ENCODE measurements around the gene PLXNA4.

PLXNA4 gene

DNA sequence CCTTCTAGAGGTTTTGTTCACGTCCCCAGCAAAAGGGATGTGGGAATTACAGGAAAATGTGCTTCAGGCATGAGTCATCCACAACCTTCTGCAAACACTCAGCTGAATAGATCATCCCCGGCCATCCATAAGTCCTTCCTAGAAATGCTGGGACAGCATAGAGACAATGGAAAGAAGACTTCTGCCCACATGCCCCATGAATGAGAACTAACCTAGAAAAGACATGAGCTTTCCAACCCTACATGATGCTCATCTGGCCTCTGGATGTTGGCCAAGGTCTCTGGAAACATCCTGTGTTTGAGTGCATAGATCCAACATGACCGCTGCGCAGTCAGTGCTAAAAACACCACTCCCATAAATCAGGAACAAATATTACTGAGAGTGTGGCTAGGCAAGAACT lies 277.5 kb downstream of the PLXNA4 start:
- no peak for DNase-seq

GRCh38 chr7:132296820-132297219 lies 279.4 kb downstream of the PLXNA4 start:
- no peak for DNase-seq

- no peak for DNase-seq
Measured at GRCh38 chr7:132295175-132295574, 281.1 kb downstream of the PLXNA4 start.

- no peak for DNase-seq
Measured at GRCh38 chr7:132292803-132293202, 283.5 kb downstream of the PLXNA4 start.

GRCh38 chr7:132291481-132291880 lies 284.8 kb downstream of the PLXNA4 start:
- no peak for DNase-seq

GRCh38 chr7:132290021-132290420 lies 286.2 kb downstream of the PLXNA4 start:
- no peak for DNase-seq

- no peak for DNase-seq
Measured at GRCh38 chr7:132286836-132287235, 289.4 kb downstream of the PLXNA4 start.

DNA sequence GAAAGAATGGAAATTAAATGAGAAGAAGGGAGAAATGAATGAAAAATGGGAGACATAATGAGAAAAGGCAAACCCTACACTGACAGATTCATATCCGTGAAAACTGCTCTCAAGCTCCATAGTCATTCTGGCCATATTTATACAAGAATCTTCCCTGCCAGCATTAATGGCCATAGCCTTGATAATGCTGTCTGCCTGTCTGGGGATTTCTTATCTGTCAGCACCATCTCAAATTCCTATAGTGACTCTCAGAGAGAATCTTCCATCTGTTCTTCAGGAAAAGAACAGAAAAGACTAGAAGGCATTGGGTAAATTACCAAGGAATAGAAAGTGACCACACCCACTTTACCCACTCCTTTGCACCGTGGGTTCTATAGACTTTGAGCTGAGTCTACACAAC lies 295.9 kb downstream of the PLXNA4 start:
- DNase-seq, result no peak

GRCh38 chr7:132279718-132280117 lies 296.6 kb downstream of the PLXNA4 start:
- no peak for DNase-seq

- DNase-seq, result no peak
Measured at GRCh38 chr7:132276976-132277725, 299.1 kb downstream of the PLXNA4 start.

DNA sequence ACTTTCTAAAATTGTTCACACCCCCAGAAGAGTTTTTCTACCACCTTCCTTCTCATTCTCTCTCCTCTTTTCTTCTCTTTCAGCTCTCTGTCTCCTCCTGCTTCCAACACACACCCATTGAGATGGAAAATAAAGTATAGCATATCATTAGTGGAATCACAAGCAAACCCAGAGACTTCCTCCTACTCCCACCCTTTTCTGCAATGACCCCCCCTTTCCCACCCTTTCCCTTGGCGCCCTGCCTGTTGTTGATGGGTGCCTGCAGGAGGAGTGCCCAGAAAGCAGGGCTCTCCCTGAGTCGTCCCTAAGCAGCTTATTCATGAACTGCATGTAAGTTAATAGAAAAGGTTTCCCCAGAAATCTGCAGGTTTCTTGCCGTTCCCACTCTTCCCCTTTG lies 300.0 kb downstream of the PLXNA4 start:
- DNase-seq, result no peak

DNA sequence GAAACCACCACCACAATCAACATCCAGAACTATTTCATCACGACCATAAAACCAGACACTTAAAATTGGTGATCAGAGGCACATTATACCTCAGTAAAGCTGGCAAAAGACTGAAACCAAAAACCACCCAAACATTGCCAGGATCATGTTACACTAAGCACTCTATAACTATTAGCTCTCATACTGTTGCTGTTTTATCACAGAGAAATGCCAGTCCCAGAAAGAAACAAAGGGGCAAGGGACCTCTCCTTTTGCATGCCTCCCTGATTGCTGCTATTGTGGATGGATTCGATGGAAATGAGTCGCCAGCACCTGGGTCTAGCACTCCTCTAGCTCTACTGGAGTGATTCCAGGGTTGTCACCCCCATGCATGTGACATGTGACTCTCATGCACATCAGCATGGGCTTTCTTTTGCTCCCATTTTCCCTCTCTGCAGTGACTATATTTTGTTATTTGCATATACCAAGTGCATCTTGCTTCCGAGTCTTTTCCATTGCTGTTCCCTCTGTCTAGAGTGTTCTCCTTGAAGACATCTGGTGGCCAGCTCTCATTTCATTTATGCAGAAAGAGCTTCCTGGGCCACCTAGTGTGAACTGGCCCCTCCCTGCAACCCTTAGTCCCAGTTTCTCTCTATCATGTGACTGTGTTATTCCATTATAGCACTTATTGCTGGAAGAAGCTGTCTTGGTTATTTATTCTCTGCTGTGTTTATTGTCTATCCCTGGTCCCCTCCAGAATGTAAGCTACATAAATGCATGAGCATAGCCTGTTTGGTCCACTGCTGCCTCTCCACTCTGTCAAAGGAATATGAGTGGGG lies 300.6 kb downstream of the PLXNA4 start:
- DNase-seq, result no peak

DNA sequence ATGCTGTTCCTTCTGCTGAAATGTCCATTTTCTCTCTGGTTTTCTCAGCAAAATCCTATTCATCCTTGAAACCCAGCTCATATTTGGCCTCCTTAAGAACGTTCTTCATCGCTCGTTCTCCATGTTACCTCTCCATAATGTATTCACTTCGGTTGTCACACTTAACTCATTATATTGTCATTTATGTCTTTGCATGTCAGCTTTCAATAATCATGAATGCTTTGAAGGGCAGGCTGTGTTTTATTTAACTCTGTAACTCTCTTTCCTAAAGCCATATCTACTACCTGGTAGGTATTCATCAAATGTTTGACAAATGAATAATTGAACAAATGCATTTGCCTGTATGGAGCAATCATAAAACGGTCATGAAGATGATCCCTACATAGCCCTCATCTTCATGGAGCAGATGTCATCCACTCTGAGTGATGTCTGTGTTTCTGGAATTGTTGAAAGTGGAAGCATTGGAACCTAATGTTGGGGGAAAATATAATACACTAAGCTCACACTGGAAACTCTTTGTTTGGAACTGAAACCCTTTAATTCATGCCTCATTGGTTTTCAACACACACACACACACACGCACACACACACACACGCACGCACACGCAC lies 303.4 kb downstream of the PLXNA4 start:
- DNase-seq, result no peak

DNA sequence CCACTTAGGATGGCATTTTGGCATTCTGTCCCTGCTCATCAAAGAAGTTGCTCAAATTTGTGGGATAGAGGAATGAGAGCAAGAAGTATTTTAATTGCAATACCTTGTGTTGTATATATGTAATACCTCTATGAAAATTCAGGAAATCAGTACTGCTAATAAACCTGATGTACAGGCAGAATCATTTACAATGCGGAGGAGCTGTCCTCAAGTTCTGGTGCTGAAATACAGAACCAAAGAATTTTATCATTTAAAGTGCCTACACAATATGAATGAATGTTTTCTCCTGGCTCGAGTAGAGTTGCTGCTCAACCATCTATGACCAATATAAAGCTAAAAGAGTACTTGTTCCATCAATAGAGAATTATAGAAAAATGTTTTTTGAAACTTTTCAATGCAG lies 305.8 kb downstream of the PLXNA4 start:
- DNase-seq, result no peak

- no peak for DNase-seq
Measured at GRCh38 chr7:132269718-132270117, 306.6 kb downstream of the PLXNA4 start.

DNA sequence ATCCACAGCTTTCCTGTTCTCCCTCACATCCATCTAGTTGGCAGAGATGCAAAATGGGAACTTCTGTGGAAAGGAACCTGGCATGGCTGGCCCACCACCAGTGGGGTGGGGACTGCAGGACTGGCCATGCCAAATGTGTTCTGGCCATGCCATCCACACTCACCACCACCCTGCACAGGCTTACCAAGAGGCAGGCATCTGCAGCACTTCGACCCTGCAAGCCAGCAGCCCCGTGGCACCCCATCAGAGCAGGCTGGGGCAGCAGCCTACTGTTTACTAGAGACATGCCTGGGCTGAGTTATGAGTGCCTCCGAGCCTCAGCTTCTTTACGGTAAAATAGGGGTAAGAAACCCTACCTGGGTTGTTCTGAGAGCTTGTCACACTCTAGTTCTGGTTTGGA lies 313.1 kb downstream of the PLXNA4 start:
- DNase-seq, result no peak

DNA sequence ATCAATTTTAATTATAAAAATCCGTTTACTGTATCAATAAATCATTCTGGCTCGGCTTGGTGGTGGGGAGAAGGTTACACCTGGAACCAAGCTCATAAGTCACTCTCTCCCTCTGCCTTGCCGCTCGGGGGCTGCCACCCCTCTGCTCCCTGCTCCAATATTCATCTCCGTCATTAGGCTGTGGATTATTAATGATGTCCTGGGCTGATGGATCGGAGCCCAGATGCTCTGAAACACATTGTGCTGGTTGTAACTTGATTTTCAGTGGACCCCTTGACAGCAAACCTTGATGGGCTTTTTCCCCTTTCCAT lies 314.2 kb downstream of the PLXNA4 start:
- DNase-seq, result no peak

GRCh38 chr7:132261327-132262159 lies 314.7 kb downstream of the PLXNA4 start:
- DNase-seq, result no peak

GRCh38 chr7:132258231-132258630 lies 318.0 kb downstream of the PLXNA4 start:
- DNase-seq, result no peak

DNA sequence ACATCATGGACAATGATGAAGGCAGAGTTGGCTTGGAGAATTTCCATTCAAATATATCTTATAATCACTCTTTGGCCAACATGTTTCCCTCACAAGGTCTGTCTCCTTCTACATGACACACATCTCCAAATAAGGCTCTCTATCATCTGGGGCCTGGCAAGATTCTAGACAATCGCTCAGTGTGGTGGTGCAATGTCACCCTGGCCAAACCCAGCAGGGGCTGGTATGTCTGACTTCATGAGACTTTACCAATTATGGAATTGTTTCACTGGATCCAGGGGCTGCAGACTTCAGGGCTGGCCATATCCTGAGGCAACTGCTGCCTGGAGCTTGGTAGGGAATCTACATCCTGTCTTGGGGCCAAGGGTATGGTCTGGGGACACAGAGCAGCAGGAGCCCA lies 319.0 kb downstream of the PLXNA4 start:
- no peak for DNase-seq

- DNase-seq, result no peak
Measured at GRCh38 chr7:132256721-132257212, 319.5 kb downstream of the PLXNA4 start.

GRCh38 chr7:132255898-132256297 lies 320.4 kb downstream of the PLXNA4 start:
- no peak for DNase-seq

Measured in stimulated activated CD4-positive, alpha-beta T cell treated with anti-CD3 and anti-CD28 coated beads, Interleukin-12 subunit alpha, Interleukin-12 subunit beta, amount 100 ng/mL, for 4 hours (primary cell).